NCI-H187 treated with DMSO at 0.1 percent for 48 hours (cell line): ENCODE results near the gene ATRN.

Experiments
- DNase-seq: peaks from one replicate; lab custom pipeline; 2025; lab: John Stamatoyannopoulos, UW

The ATRN gene

GRCh38 chr20:3628502-3629314 is 157.9 kb downstream of the ATRN start:
- no peak for DNase-seq

- DNase-seq, result no peak
These were observed 159.1 kb downstream of the ATRN start for GRCh38 chr20:3629893-3630292.

GRCh38 chr20:3630429-3630828 is 159.6 kb downstream of the ATRN start:
- no peak for DNase-seq

GRCh38 chr20:3631534-3631933 is 160.7 kb downstream of the ATRN start:
- no peak for DNase-seq

- DNase-seq, result no peak
These were observed 161.6 kb downstream of the ATRN start for GRCh38 chr20:3632311-3633004.

- no peak for DNase-seq
These were observed 163.2 kb downstream of the ATRN start for GRCh38 chr20:3633913-3634478.

GRCh38 chr20:3635346-3635745 is 164.5 kb downstream of the ATRN start:
- no peak for DNase-seq

GRCh38 chr20:3640259-3640658 is 169.4 kb downstream of the ATRN start:
- no peak for DNase-seq

- DNase-seq, result no peak
These were observed 174.7 kb downstream of the ATRN start for GRCh38 chr20:3645309-3646066.

GRCh38 chr20:3646067-3646440 is 175.2 kb downstream of the ATRN start:
- no peak for DNase-seq

- DNase-seq, result no peak
These were observed 175.8 kb downstream of the ATRN start for GRCh38 chr20:3646651-3647050.

- DNase-seq, result no peak
These were observed 176.7 kb downstream of the ATRN start for GRCh38 chr20:3647473-3647872.

- no peak for DNase-seq
These were observed 178.1 kb downstream of the ATRN start for GRCh38 chr20:3648951-3649350.

- no peak for DNase-seq
These were observed 180.6 kb downstream of the ATRN start for GRCh38 chr20:3651204-3651962.

- peak; percentile 41 for DNase-seq
These were observed 181.4 kb downstream of the ATRN start for GRCh38 chr20:3652221-3652620.

- peak; percentile 44 for DNase-seq
These were observed 182.1 kb downstream of the ATRN start for GRCh38 chr20:3652676-3653596.

- DNase-seq, result no peak
These were observed 183.1 kb downstream of the ATRN start for GRCh38 chr20:3653921-3654320.

GRCh38 chr20:3654326-3655130 is 183.7 kb downstream of the ATRN start:
- peak; percentile 96 for DNase-seq

- no peak for DNase-seq
These were observed 184.2 kb downstream of the ATRN start for GRCh38 chr20:3655131-3655405.
